ENCODE data around the gene C16orf95.

DNA sequence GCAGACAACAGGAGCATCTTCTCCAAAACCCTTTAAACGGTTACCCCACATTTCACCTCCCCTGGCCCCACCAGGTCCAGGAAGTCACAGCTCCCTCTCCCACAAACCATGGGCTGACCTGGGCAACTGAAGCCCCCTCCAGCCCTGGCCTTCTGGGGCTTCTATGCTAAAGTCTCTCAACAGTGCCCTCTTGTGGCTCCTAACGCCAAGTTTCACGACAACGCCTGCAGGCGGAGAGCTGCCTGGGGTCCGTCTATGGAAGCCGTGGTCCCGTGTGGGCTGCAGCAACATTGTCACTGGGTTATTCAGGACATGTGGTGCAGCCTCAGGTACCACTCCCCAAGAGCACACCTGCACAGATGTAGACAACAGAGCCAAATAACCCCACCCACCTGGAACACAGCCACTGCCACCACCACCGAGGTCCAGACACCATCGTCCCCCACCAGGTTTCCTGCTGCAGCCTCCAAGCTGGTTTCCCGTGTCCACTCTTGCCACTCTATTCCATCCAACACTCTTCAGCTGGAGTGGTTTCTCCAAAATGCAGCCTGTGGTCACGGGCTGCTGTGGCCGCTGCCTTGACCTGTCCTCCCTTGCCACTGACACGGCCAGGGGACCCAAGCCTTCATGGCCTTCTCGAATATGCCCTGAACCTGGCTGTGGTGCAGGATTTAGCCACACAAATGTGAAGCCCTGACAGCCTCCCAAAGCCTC lies 19.1 kb downstream of the C16orf95 start:
- TF ChIP-seq, protein P1, sequence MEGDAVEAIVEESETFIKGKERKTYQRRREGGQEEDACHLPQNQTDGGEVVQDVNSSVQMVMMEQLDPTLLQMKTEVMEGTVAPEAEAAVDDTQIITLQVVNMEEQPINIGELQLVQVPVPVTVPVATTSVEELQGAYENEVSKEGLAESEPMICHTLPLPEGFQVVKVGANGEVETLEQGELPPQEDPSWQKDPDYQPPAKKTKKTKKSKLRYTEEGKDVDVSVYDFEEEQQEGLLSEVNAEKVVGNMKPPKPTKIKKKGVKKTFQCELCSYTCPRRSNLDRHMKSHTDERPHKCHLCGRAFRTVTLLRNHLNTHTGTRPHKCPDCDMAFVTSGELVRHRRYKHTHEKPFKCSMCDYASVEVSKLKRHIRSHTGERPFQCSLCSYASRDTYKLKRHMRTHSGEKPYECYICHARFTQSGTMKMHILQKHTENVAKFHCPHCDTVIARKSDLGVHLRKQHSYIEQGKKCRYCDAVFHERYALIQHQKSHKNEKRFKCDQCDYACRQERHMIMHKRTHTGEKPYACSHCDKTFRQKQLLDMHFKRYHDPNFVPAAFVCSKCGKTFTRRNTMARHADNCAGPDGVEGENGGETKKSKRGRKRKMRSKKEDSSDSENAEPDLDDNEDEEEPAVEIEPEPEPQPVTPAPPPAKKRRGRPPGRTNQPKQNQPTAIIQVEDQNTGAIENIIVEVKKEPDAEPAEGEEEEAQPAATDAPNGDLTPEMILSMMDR (IDR thresholded peaks at IDR 0.05), result peak in 1 of 4 experiments; percentile 16
- no peak for TF ChIP-seq POLR2A (IDR thresholded peaks at IDR 0.05)

Data from prostate gland (tissue), 2 donors.